A172 (cell line): ENCODE results near the gene LTO1. TPM values are rescaled to one million over a fixed set of nuclear protein-coding genes. Genes with fewer than 3 reads are reported as not detected.

Experiments
- DNase-seq: peaks from one replicate; pipeline ENCODE4 v3.0.0-alpha.2; 2015; ENCODE audit warnings: low spot score
- total RNA-seq: library from RNA; depleted of rRNA; stranded (reverse); fragments of >200 nt; shearing (Covaris generic); gene quantifications from 2 replicates; pipeline ENCODE4 v1.2.3, GENCODE V29; 2014

Gene LTO1
- total RNA-seq, 1 experiment from 2014 or later: 16.0 TPM

- DNase-seq: no peak
These were observed 17.1 kb downstream of the LTO1 start for GRCh38 chr11:69657911-69658625.

- DNase-seq: no peak
These were observed 17.7 kb downstream of the LTO1 start for GRCh38 chr11:69657456-69657910.

GRCh38 chr11:69656536-69657455, 18.4 kb downstream of the LTO1 start:
- DNase-seq: no peak

- no peak for DNase-seq
These were observed 19.4 kb downstream of the LTO1 start for GRCh38 chr11:69655479-69656428.

GRCh38 chr11:69654660-69655478, 20.3 kb downstream of the LTO1 start:
- peak; percentile 66 for DNase-seq

GRCh38 chr11:69654001-69654659, 21.0 kb downstream of the LTO1 start:
- peak; percentile 42 for DNase-seq

- DNase-seq: no peak
These were observed 21.7 kb downstream of the LTO1 start for GRCh38 chr11:69653406-69653960.

- DNase-seq: no peak
These were observed 22.2 kb downstream of the LTO1 start for GRCh38 chr11:69652999-69653398.

- DNase-seq: no peak
These were observed 23.1 kb downstream of the LTO1 start for GRCh38 chr11:69651834-69652620.

- DNase-seq: no peak
These were observed 24.3 kb downstream of the LTO1 start for GRCh38 chr11:69650832-69651344.

GRCh38 chr11:69650081-69650831, 24.9 kb downstream of the LTO1 start:
- no peak for DNase-seq

GRCh38 chr11:69649576-69649900, 25.6 kb downstream of the LTO1 start:
- no peak for DNase-seq

- no peak for DNase-seq
These were observed 26.2 kb downstream of the LTO1 start for GRCh38 chr11:69648679-69649575.

- no peak for DNase-seq
These were observed 27.2 kb downstream of the LTO1 start for GRCh38 chr11:69647761-69648497.

GRCh38 chr11:69647390-69647748, 27.8 kb downstream of the LTO1 start:
- DNase-seq: no peak
